Neural cell (in vitro differentiated cells): Measurements from ENCODE around the gene C2. TPM values are rescaled to one million over a fixed set of nuclear protein-coding genes. Genes with fewer than 3 reads are reported as not detected.

Experiments
- H2AFZ ChIP-seq: fragments of 200-600, 300-800 bp; sonication (generic), shearing (Covaris generic); 2 replicates; pipeline ENCODE4 v1.6.0; 2014; ENCODE audit warnings: low read depth, mild to moderate bottlenecking, antibody characterized with exemption, low read length, moderate library complexity
- H3F3A ChIP-seq: fragments of 200-600 bp; shearing (Covaris generic); 2 replicates; pipeline ENCODE4 v1.6.1; 2016; ENCODE audit warnings: mild to moderate bottlenecking, moderate library complexity, mixed read lengths, antibody characterized with exemption, low read length; ENCODE audit not compliant: insufficient read depth, poor library complexity, severe bottlenecking
- H3K27ac ChIP-seq: fragments of 200-600, 300-800 bp; sonication (generic), shearing (Covaris generic); 2 replicates; pipeline ENCODE4 v1.5.1; 2014; ENCODE audit warnings: mild to moderate bottlenecking, low read length, moderate library complexity
- H3K27me3 ChIP-seq: fragments of 300-800, 200-600 bp; sonication (generic), shearing (Covaris generic); 2 replicates; pipeline ENCODE4 v1.6.0; 2014; ENCODE audit warnings: mild to moderate bottlenecking, low read depth, low read length, moderate library complexity; ENCODE audit not compliant: insufficient read depth
- H3K36me3 ChIP-seq: fragments of 300-800, 200-600 bp; sonication (generic), shearing (Covaris generic); 2 replicates; pipeline ENCODE4 v1.5.1; 2014; ENCODE audit warnings: mild to moderate bottlenecking, antibody characterized with exemption, low read length, moderate library complexity; ENCODE audit not compliant: insufficient read depth
- H3K4me2 ChIP-seq: fragments of 300-800, 200-600 bp; sonication (generic), shearing (Covaris generic); 2 replicates; pipeline ENCODE4 v1.6.0; 2014; ENCODE audit warnings: mild to moderate bottlenecking, low read length
- H3K4me3 ChIP-seq: fragments of 300-800, 200-600 bp; sonication (generic), shearing (Covaris generic); 2 replicates; pipeline ENCODE4 v1.5.1; 2014; ENCODE audit warnings: mild to moderate bottlenecking, low read length, moderate library complexity
- H3K79me2 ChIP-seq: fragments of 200-600 bp; shearing (Covaris generic); replicated peaks from 2 replicates; pipeline ENCODE4 v1.6.0; 2014; ENCODE audit warnings: mild to moderate bottlenecking, low read length, moderate library complexity; ENCODE audit not compliant: insufficient read depth
- H3K9ac ChIP-seq: fragments of 300-800, 200-600 bp; sonication (generic), shearing (Covaris generic); 2 replicates; pipeline ENCODE4 v1.6.1; 2016; ENCODE audit warnings: mild to moderate bottlenecking, low read length, mixed read lengths
- H3K9me2 ChIP-seq: fragments of 200-600 bp; shearing (Covaris generic); 2 replicates; pipeline ENCODE4 v1.6.1; 2016; ENCODE audit warnings: mild to moderate bottlenecking, low read length, mixed read lengths; ENCODE audit not compliant: insufficient read depth
- H3K9me3 ChIP-seq: fragments of 200-600, 300-800 bp; sonication (generic), shearing (Covaris generic); 2 replicates; pipeline ENCODE4 v1.6.1; 2016; ENCODE audit warnings: mild to moderate bottlenecking, mixed run types, low read length, moderate library complexity, mixed read lengths
- H4K20me1 ChIP-seq: fragments of 200-600 bp; shearing (Covaris generic); 2 replicates; pipeline ENCODE4 v1.6.1; 2016; ENCODE audit warnings: mild to moderate bottlenecking, mixed run types; ENCODE audit not compliant: insufficient read depth
- EP300 ChIP-seq: fragments of 450-650 bp; conservative IDR thresholded peaks from 2 replicates; pipeline ENCODE4 v1.6.1; 2014; ENCODE audit warnings: antibody characterized with exemption, mild to moderate bottlenecking, moderate library complexity; ENCODE audit not compliant: poor library complexity, severe bottlenecking
- EZH2 ChIP-seq: fragments of 200-600, 300-800 bp; shearing (Covaris generic), sonication (generic); IDR thresholded peaks from 2 replicates; pipeline ENCODE4 v1.6.1; 2014; ENCODE audit warnings: antibody characterized with exemption, low read length, borderline replicate concordance, mild to moderate bottlenecking; ENCODE audit not compliant: insufficient read depth, poor library complexity, severe bottlenecking
- MXI1 ChIP-seq: fragments of 450-650 bp; conservative IDR thresholded peaks from 2 replicates; pipeline ENCODE4 v1.6.1; 2014; ENCODE audit warnings: antibody characterized with exemption, mild to moderate bottlenecking; ENCODE audit not compliant: poor library complexity, severe bottlenecking
- POLR2AphosphoS5 ChIP-seq: IDR thresholded peaks from 2 replicates; pipeline ENCODE4 v1.6.1; 2012
- RAD21 ChIP-seq: fragments of 450-650 bp; conservative IDR thresholded peaks from 2 replicates; pipeline ENCODE4 v1.6.1; 2014; ENCODE audit warnings: antibody characterized with exemption, mild to moderate bottlenecking, moderate library complexity
- REST ChIP-seq: IDR thresholded peaks from 2 replicates; pipeline ENCODE4 v1.6.1; 2012; ENCODE audit warnings: borderline replicate concordance
- SMC3 ChIP-seq: fragments of 450-650 bp; conservative IDR thresholded peaks from 2 replicates; pipeline ENCODE4 v1.6.1; 2014; ENCODE audit warnings: antibody characterized with exemption, mild to moderate bottlenecking, moderate library complexity; ENCODE audit not compliant: poor library complexity
- TAF1 ChIP-seq: IDR thresholded peaks from 2 replicates; pipeline ENCODE4 v1.6.1; 2012; ENCODE audit warnings: low read depth
- polyA plus RNA-seq: library from polyadenylated mRNA; depleted of rRNA; stranded (reverse); fragments of >200 nt; gene quantifications from 2 replicates; pipeline ENCODE4 v1.2.3, GENCODE V29; 2014
- TF ChIP-seq, protein P1 (sequence below): fragments of 450-650 bp; IDR thresholded peaks from 2 replicates; pipeline ENCODE4 v1.5.1; 2014; ENCODE audit warnings: antibody characterized with exemption, mild to moderate bottlenecking, moderate library complexity; ENCODE audit not compliant: poor library complexity, severe bottlenecking

The C2 gene
- polyA plus RNA-seq, 1 donor from 2014 or later = 1.2 TPM

GRCh38 chr6:31947070-31947675 is 19.7 kb downstream of the C2 start:
- Histone ChIP-seq H3K9ac (no peak overlapping the region), H3K36me3 (no peaks in the 10 kb centered on the region), H3K27ac (no peak overlapping the region), H3K9me2 (no peaks in the 10 kb centered on the region), H3F3A (no peaks in the 10 kb centered on the region), H3K9me3 (no peaks in the 10 kb centered on the region), H3K79me2 (no peaks in the 10 kb centered on the region), H3K4me3 (no peak overlapping the region), H3K4me2 (no peak overlapping the region), H4K20me1 (no peaks in the 10 kb centered on the region), H3K27me3 (no peaks in the 10 kb centered on the region), H2AFZ (no peak overlapping the region)
- no peak for TF ChIP-seq SMC3
- no peak for TF ChIP-seq TAF1
- no peak for TF ChIP-seq EP300
- no peak for TF ChIP-seq RAD21
- TF ChIP-seq MXI1 = no peak

- Histone ChIP-seq H3K79me2 (no peaks in the 10 kb centered on the region), H4K20me1 (no peaks in the 10 kb centered on the region), H3K9ac (no peak overlapping the region), H2AFZ (no peak overlapping the region), H3K4me3 (no peak overlapping the region), H3K27ac (no peak overlapping the region), H3K36me3 (no peaks in the 10 kb centered on the region), H3K9me2 (no peaks in the 10 kb centered on the region), H3K4me2 (no peak overlapping the region), H3F3A (no peaks in the 10 kb centered on the region), H3K9me3 (no peaks in the 10 kb centered on the region), H3K27me3 (no peaks in the 10 kb centered on the region)
- TF ChIP-seq EP300 (no peak), TAF1 (no peak), MXI1 (no peak), SMC3 (no peak), EZH2 (no peak), POLR2AphosphoS5 (no peak), REST (no peak), RAD21 (no peak)
- TF ChIP-seq, protein P1, sequence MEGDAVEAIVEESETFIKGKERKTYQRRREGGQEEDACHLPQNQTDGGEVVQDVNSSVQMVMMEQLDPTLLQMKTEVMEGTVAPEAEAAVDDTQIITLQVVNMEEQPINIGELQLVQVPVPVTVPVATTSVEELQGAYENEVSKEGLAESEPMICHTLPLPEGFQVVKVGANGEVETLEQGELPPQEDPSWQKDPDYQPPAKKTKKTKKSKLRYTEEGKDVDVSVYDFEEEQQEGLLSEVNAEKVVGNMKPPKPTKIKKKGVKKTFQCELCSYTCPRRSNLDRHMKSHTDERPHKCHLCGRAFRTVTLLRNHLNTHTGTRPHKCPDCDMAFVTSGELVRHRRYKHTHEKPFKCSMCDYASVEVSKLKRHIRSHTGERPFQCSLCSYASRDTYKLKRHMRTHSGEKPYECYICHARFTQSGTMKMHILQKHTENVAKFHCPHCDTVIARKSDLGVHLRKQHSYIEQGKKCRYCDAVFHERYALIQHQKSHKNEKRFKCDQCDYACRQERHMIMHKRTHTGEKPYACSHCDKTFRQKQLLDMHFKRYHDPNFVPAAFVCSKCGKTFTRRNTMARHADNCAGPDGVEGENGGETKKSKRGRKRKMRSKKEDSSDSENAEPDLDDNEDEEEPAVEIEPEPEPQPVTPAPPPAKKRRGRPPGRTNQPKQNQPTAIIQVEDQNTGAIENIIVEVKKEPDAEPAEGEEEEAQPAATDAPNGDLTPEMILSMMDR = no peak
Observed at GRCh38 chr6:31947864-31948263, 20.3 kb downstream of the C2 start.
